Amygdala (tissue), 56 donors: Measurements from ENCODE around the gene GCK.

Source experiments
- DNase-seq, 56 donors: peaks; one replicate each; lab custom pipeline; 2025; lab: John Stamatoyannopoulos, UW

GCK gene

GRCh38 chr7:44223362-44224079, 34.3 kb upstream of the GCK start:
- no peak for DNase-seq

GRCh38 chr7:44222776-44223261, 33.6 kb upstream of the GCK start:
- no peak for DNase-seq

GRCh38 chr7:44222074-44222473, 32.8 kb upstream of the GCK start:
- DNase-seq, result no peak

GRCh38 chr7:44221231-44221791, 32.1 kb upstream of the GCK start:
- no peak for DNase-seq

GRCh38 chr7:44220358-44221112, 31.3 kb upstream of the GCK start:
- no peak for DNase-seq

- DNase-seq, result no peak
Measured at GRCh38 chr7:44220046-44220357, 30.8 kb upstream of the GCK start.

- no peak for DNase-seq
Measured at GRCh38 chr7:44219371-44220045, 30.3 kb upstream of the GCK start.

GRCh38 chr7:44218418-44219201, 29.4 kb upstream of the GCK start:
- DNase-seq, result no peak

GRCh38 chr7:44217852-44218402, 28.7 kb upstream of the GCK start:
- no peak for DNase-seq

GRCh38 chr7:44217223-44217714, 28.0 kb upstream of the GCK start:
- DNase-seq, result no peak

- peak in 15 of 56 donors; percentile 24 to 52 (median 32) for DNase-seq
Measured at GRCh38 chr7:44216521-44217222, 27.4 kb upstream of the GCK start.

GRCh38 chr7:44216019-44216418, 26.8 kb upstream of the GCK start:
- no peak for DNase-seq

- DNase-seq, result no peak
Measured at GRCh38 chr7:44215531-44215930, 26.3 kb upstream of the GCK start.

GRCh38 chr7:44213877-44214388, 24.7 kb upstream of the GCK start:
- DNase-seq, result no peak

- DNase-seq, result no peak
Measured at GRCh38 chr7:44213206-44213876, 24.1 kb upstream of the GCK start.

GRCh38 chr7:44212581-44213184, 23.4 kb upstream of the GCK start:
- no peak for DNase-seq

GRCh38 chr7:44212018-44212417, 22.8 kb upstream of the GCK start:
- DNase-seq, result peak in 22 of 56 donors; percentile 10 to 73 (median 42)

- no peak for DNase-seq
Measured at GRCh38 chr7:44211126-44211675, 22.0 kb upstream of the GCK start.
